ENCODE data around the gene ACACA.

ACACA gene

GRCh38 chr17:37134050-37134449 lies 272.6 kb downstream of the ACACA start:
- no peak for DNase-seq (ENCODE audit: low read depth, low spot score)

GRCh38 chr17:37133136-37133535 lies 273.5 kb downstream of the ACACA start:
- no peak for DNase-seq (ENCODE audit: low read depth, low spot score)

- no peak for DNase-seq (ENCODE audit: low read depth, low spot score)
Measured at GRCh38 chr17:37131669-37132611, 274.7 kb downstream of the ACACA start.

- DNase-seq (ENCODE audit: low read depth, low spot score): peak; percentile 8
Measured at GRCh38 chr17:37130984-37131446, 275.6 kb downstream of the ACACA start.

- no peak for DNase-seq (ENCODE audit: low read depth, low spot score)
Measured at GRCh38 chr17:37124821-37125173, 281.8 kb downstream of the ACACA start.

GRCh38 chr17:37123941-37124820 lies 282.5 kb downstream of the ACACA start:
- DNase-seq (ENCODE audit: low read depth, low spot score): no peak

GRCh38 chr17:37123386-37123785 lies 283.2 kb downstream of the ACACA start:
- DNase-seq (ENCODE audit: low read depth, low spot score): no peak

GRCh38 chr17:37121616-37122015 lies 285.0 kb downstream of the ACACA start:
- no peak for DNase-seq (ENCODE audit: low read depth, low spot score)

GRCh38 chr17:37118366-37119137 lies 288.1 kb downstream of the ACACA start:
- no peak for DNase-seq (ENCODE audit: low read depth, low spot score)

GRCh38 chr17:37117373-37118142 lies 289.1 kb downstream of the ACACA start:
- no peak for DNase-seq (ENCODE audit: low read depth, low spot score)

GRCh38 chr17:37116671-37117185 lies 289.9 kb downstream of the ACACA start:
- no peak for DNase-seq (ENCODE audit: low read depth, low spot score)

- no peak for DNase-seq (ENCODE audit: low read depth, low spot score)
Measured at GRCh38 chr17:37111329-37111728, 295.3 kb downstream of the ACACA start.

- no peak for DNase-seq (ENCODE audit: low read depth, low spot score)
Measured at GRCh38 chr17:37110746-37111145, 295.9 kb downstream of the ACACA start.

GRCh38 chr17:37109731-37110710 lies 296.6 kb downstream of the ACACA start:
- no peak for DNase-seq (ENCODE audit: low read depth, low spot score)

- DNase-seq (ENCODE audit: low read depth, low spot score): no peak
Measured at GRCh38 chr17:37109106-37109505, 297.5 kb downstream of the ACACA start.

GRCh38 chr17:37107406-37108083 lies 299.1 kb downstream of the ACACA start:
- DNase-seq (ENCODE audit: low read depth, low spot score): no peak

- no peak for DNase-seq (ENCODE audit: low read depth, low spot score)
Measured at GRCh38 chr17:37106049-37106448, 300.6 kb downstream of the ACACA start.

- no peak for DNase-seq (ENCODE audit: low read depth, low spot score)
Measured at GRCh38 chr17:37103231-37103630, 303.4 kb downstream of the ACACA start.

- no peak for DNase-seq (ENCODE audit: low read depth, low spot score)
Measured at GRCh38 chr17:37101306-37101705, 305.3 kb downstream of the ACACA start.
